A549 (cell line): ENCODE results near the gene KLHDC7B.

Experiments
- CTCF ChIP-seq: fragments of >200 bp; sonication (Bioruptor Twin); formaldehyde crosslinking; IDR thresholded peaks from 3 replicates; pipeline ENCODE4 v1.5.1; 2016
- MAFK ChIP-seq: fragments of 450-650 bp; IDR thresholded peaks from 2 replicates; pipeline ENCODE4 v1.6.1; 2014; ENCODE audit not compliant: partially characterized antibody
- POLR2A ChIP-seq: IDR thresholded peaks from 2 replicates; pipeline ENCODE4 v1.6.1; 2012; ENCODE audit warnings: mild to moderate bottlenecking, low read length
- SMC3 ChIP-seq: fragments of >200 bp; sonication (Bioruptor Twin); formaldehyde crosslinking; IDR thresholded peaks from 3 replicates; pipeline ENCODE4 v1.6.1; 2018; ENCODE audit warnings: inconsistent platforms
- ZC3H11A ChIP-seq: fragments of 450-650 bp; IDR thresholded peaks from 2 replicates; pipeline ENCODE4 v1.6.1; 2014; ENCODE audit warnings: antibody characterized with exemption, mild to moderate bottlenecking

GRCh38 chr22:50567721-50568252 is 22.1 kb downstream of the KLHDC7B start:
- TF ChIP-seq CTCF: no peak
- TF ChIP-seq POLR2A: no peak
- no peak for TF ChIP-seq ZC3H11A
- no peak for TF ChIP-seq MAFK
- TF ChIP-seq SMC3: no peak
